HCT116 (cell line): ENCODE measurements around the gene RNF8. TPM values are rescaled to one million over a fixed set of nuclear protein-coding genes. Genes with fewer than 3 reads are reported as not detected.
A peak's percentile ranks its signal among the peaks of the same experiment; 100 is the strongest.

Source experiments
- ATAC-seq: fragments of 200-7000 bp; cut with Tn5 transposase; 2 replicates; pipeline ENCODE4 v1.9.1; 2020; ENCODE audit warnings: mild to moderate bottlenecking, moderate library complexity
- BruUV-seq: library from RNA; stranded (reverse); fragments of 400-500 nt; replicated peaks from 2 replicates; lab custom pipeline; 2021; lab: Mats Ljungman, UMichigan
- CTCF ChIA-PET: fragments of 300-600 bp; sonication (Branson Sonifier 250); formaldehyde crosslinking; loops from one replicate; lab custom pipeline; 2021; ENCODE audit warnings: antibody characterized with exemption; lab: Charles Lee
- POLR2A ChIA-PET: fragments of 300-600, 350-600 bp; sonication (Branson Sonifier 250); formaldehyde crosslinking; loops from one replicate; lab custom pipeline; 2021; ENCODE audit warnings: antibody characterized with exemption; lab: Charles Lee
- RAD21 ChIA-PET, 2 experiments: fragments of 300-600 bp; sonication (Branson Sonifier 250); formaldehyde crosslinking; loops; one replicate each; lab custom pipeline; 2023; ENCODE audit warnings: low total read pairs in 2 of 2; ENCODE audit not compliant: uncharacterized antibody in 2 of 2, unreplicated experiment in 2 of 2, low non-redundant PET in 1 of 2; lab: Charles Lee
- DNase-seq: peaks from one replicate; pipeline ENCODE4 v3.0.0-alpha.2; 2010; ENCODE audit warnings: low read depth, low spot score
- H2AFZ ChIP-seq: fragments of 200-600 bp; shearing (Covaris generic), sonication (generic); 2 replicates; pipeline ENCODE4 v1.6.1; 2017; ENCODE audit warnings: low read depth, mixed run types, mixed read lengths, antibody characterized with exemption, low read length; ENCODE audit not compliant: poor library complexity, severe bottlenecking
- H3K27ac ChIP-seq: 2 replicates; pipeline ENCODE4 v1.5.1; 2012; ENCODE audit warnings: low read depth, low read length
- H3K27me3 ChIP-seq: fragments of 200-600 bp; sonication (generic); 2 replicates; pipeline ENCODE4 v1.6.1; 2016; ENCODE audit warnings: mixed run types, low read length, mixed read lengths; ENCODE audit not compliant: insufficient read depth
- H3K36me3 ChIP-seq, 2 experiments: fragments of 200-500 bp in 1 of 2; fragments of 200-600 bp in 1 of 2; sonication (Bioruptor generic) in 1 of 2; sonication (generic) in 1 of 2; 2 replicates each; pipeline versions ENCODE4 v1.5.1 to v1.6.1; 2014 to 2016; ENCODE audit warnings: low read length in 2 of 2, inconsistent platforms in 1 of 2, mixed read lengths in 1 of 2, mixed run types in 1 of 2; ENCODE audit not compliant: insufficient read depth in 2 of 2, control insufficient read depth in 1 of 2
- H3K4me1 ChIP-seq, 2 experiments: fragments of 200-600 bp in 1 of 2; sonication (generic) in 1 of 2; 2 replicates each; pipeline versions ENCODE4 v1.5.1 to v1.6.1; 2012 to 2017; ENCODE audit warnings: low read length in 2 of 2, inconsistent platforms in 1 of 2, mild to moderate bottlenecking in 1 of 2, mixed read lengths in 1 of 2, mixed run types in 1 of 2, moderate library complexity in 1 of 2; ENCODE audit not compliant: insufficient read depth in 2 of 2, control insufficient read depth in 1 of 2
- H3K4me2 ChIP-seq: fragments of 200-600 bp; sonication (generic); 2 replicates; pipeline ENCODE4 v1.6.1; 2017; ENCODE audit warnings: mixed run types, low read length, mixed read lengths
- H3K4me3 ChIP-seq, 2 experiments: fragments of 200-600 bp in 1 of 2; sonication (generic) in 1 of 2; replicated peaks in 1 of 2; 2 replicates each; pipeline ENCODE4 v1.5.1; 2011 to 2016; ENCODE audit warnings: low read length in 2 of 2, control low read depth in 1 of 2, low read depth in 1 of 2, mild to moderate bottlenecking in 1 of 2, mixed read lengths in 1 of 2, mixed run types in 1 of 2
- H3K79me2 ChIP-seq: fragments of 200-600 bp; sonication (generic); 2 replicates; pipeline ENCODE4 v1.6.1; 2017; ENCODE audit warnings: mild to moderate bottlenecking, mixed run types, low read length, moderate library complexity, mixed read lengths; ENCODE audit not compliant: insufficient read depth
- H3K9ac ChIP-seq: fragments of 200-600 bp; sonication (generic); 2 replicates; pipeline ENCODE4 v1.6.1; 2016; ENCODE audit warnings: low read length, mixed read lengths
- H3K9me2 ChIP-seq: fragments of 200-600 bp; sonication (generic), shearing (Covaris generic); 2 replicates; pipeline ENCODE4 v1.6.1; 2017; ENCODE audit warnings: mixed run types, mild to moderate bottlenecking, moderate library complexity; ENCODE audit not compliant: insufficient read depth
- H3K9me3 ChIP-seq, 2 experiments: fragments of 200-500 bp in 1 of 2; fragments of 200-600 bp in 1 of 2; sonication (Bioruptor generic) in 1 of 2; sonication (generic) in 1 of 2; 2 replicates each; pipeline ENCODE4 v1.6.1; 2014 to 2017; ENCODE audit warnings: low read length in 2 of 2, mixed read lengths in 2 of 2, inconsistent platforms in 1 of 2, low read depth in 1 of 2, mild to moderate bottlenecking in 1 of 2, mixed run types in 1 of 2, moderate library complexity in 1 of 2; ENCODE audit not compliant: control insufficient read depth in 1 of 2, insufficient read depth in 1 of 2
- H4K20me1 ChIP-seq: fragments of 200-600 bp; sonication (generic), shearing (Covaris generic); 2 replicates; pipeline ENCODE4 v1.6.1; 2017; ENCODE audit warnings: mixed run types, mild to moderate bottlenecking, moderate library complexity; ENCODE audit not compliant: insufficient read depth
- CBX3 ChIP-seq: IDR thresholded peaks from 2 replicates; pipeline ENCODE4 v1.6.1; 2012; ENCODE audit warnings: low read depth
- CEBPB ChIP-seq: IDR thresholded peaks from 2 replicates; pipeline ENCODE4 v1.6.1; 2012; ENCODE audit warnings: low read depth
- CTCF ChIP-seq, 3 experiments: fragments of 200-600 bp in 1 of 3; sonication (generic) in 1 of 3; IDR thresholded peaks in 2 of 3; conservative IDR thresholded peaks in 1 of 3; 2 replicates each; pipeline ENCODE4 v1.5.1; 2012 to 2017; ENCODE audit warnings: low read depth in 2 of 3, low read length in 2 of 3, antibody characterized with exemption in 1 of 3, borderline replicate concordance in 1 of 3, control low read depth in 1 of 3, mild to moderate bottlenecking in 1 of 3, mixed read lengths in 1 of 3, mixed run types in 1 of 3, moderate library complexity in 1 of 3; ENCODE audit not compliant: insufficient read depth in 1 of 3
- EGR1 ChIP-seq: IDR thresholded peaks from 2 replicates; pipeline ENCODE4 v1.6.1; 2012; ENCODE audit warnings: low read depth
- ELF1 ChIP-seq: IDR thresholded peaks from 2 replicates; pipeline ENCODE4 v1.6.1; 2012; ENCODE audit warnings: low read depth, borderline replicate concordance
- EZH2 ChIP-seq: fragments of 200-600 bp; sonication (generic); IDR thresholded peaks from 2 replicates; pipeline ENCODE4 v1.6.1; 2017; ENCODE audit warnings: antibody characterized with exemption, mixed run types
- EZH2phosphoT487 ChIP-seq: fragments of 200-600 bp; IDR thresholded peaks from 2 replicates; pipeline ENCODE4 v1.6.1; 2018; ENCODE audit warnings: antibody characterized with exemption, borderline replicate concordance
- FOSL1 ChIP-seq: IDR thresholded peaks from 2 replicates; pipeline ENCODE4 v1.6.1; 2012; ENCODE audit warnings: low read depth
- JUND ChIP-seq: IDR thresholded peaks from 2 replicates; pipeline ENCODE4 v1.6.1; 2012
- POLR2A ChIP-seq: IDR thresholded peaks from 2 replicates; pipeline ENCODE4 v1.7.0; 2011; ENCODE audit warnings: borderline replicate concordance; ENCODE audit not compliant: insufficient read depth, insufficient read length; ENCODE audit errors: extremely low read depth
- POLR2AphosphoS5 ChIP-seq: IDR thresholded peaks from 2 replicates; pipeline ENCODE4 v1.6.1; 2011; ENCODE audit warnings: mild to moderate bottlenecking, low read depth, low read length, moderate library complexity
- RAD21 ChIP-seq: IDR thresholded peaks from 2 replicates; pipeline ENCODE4 v1.6.1; 2012; ENCODE audit warnings: low read depth, mild to moderate bottlenecking
- REST ChIP-seq: IDR thresholded peaks from 2 replicates; pipeline ENCODE4 v1.6.1; 2012; ENCODE audit warnings: low read depth
- SIN3A ChIP-seq: IDR thresholded peaks from 2 replicates; pipeline ENCODE4 v1.6.1; 2012; ENCODE audit warnings: low read depth
- SP1 ChIP-seq: IDR thresholded peaks from 2 replicates; pipeline ENCODE4 v1.6.1; 2012; ENCODE audit warnings: low read depth
- SRF ChIP-seq: IDR thresholded peaks from 2 replicates; pipeline ENCODE4 v1.6.1; 2012; ENCODE audit warnings: low read depth
- TCF7L2 ChIP-seq: IDR thresholded peaks from 2 replicates; pipeline ENCODE4 v1.7.0; 2011; ENCODE audit warnings: borderline replicate concordance, inconsistent platforms; ENCODE audit not compliant: insufficient read depth, insufficient read length; ENCODE audit errors: extremely low read depth
- ZFX ChIP-seq: fragments of 450-650 bp; IDR thresholded peaks from 2 replicates; pipeline ENCODE4 v1.6.1; 2017
- ZNF274 ChIP-seq: fragments of 200-500 bp; sonication (Bioruptor generic); IDR thresholded peaks from 2 replicates; pipeline ENCODE4 v1.6.1; 2014; ENCODE audit warnings: mild to moderate bottlenecking, low read depth, low read length, inconsistent platforms
- intact Hi-C: fragments of 100-400 bp; cut with micrococcal nuclease; formaldehyde crosslinking; loops from 2 replicates; pipeline ENCODE4 v1.10.0; 2022
- total RNA-seq: library from RNA; stranded (reverse); gene quantifications from one replicate; pipeline ENCODE4 v1.2.1, GENCODE V29; 2021; ENCODE audit not compliant: unreplicated experiment
- TF ChIP-seq, protein P1 (sequence below): IDR thresholded peaks from 2 replicates; pipeline ENCODE4 v1.6.1; 2012
- TF ChIP-seq, protein P2 (sequence below): IDR thresholded peaks from 2 replicates; pipeline ENCODE4 v1.6.1; 2012

RNF8 gene
- total RNA-seq, 1 experiment from 2014 or later, result 28.0 TPM

DNA sequence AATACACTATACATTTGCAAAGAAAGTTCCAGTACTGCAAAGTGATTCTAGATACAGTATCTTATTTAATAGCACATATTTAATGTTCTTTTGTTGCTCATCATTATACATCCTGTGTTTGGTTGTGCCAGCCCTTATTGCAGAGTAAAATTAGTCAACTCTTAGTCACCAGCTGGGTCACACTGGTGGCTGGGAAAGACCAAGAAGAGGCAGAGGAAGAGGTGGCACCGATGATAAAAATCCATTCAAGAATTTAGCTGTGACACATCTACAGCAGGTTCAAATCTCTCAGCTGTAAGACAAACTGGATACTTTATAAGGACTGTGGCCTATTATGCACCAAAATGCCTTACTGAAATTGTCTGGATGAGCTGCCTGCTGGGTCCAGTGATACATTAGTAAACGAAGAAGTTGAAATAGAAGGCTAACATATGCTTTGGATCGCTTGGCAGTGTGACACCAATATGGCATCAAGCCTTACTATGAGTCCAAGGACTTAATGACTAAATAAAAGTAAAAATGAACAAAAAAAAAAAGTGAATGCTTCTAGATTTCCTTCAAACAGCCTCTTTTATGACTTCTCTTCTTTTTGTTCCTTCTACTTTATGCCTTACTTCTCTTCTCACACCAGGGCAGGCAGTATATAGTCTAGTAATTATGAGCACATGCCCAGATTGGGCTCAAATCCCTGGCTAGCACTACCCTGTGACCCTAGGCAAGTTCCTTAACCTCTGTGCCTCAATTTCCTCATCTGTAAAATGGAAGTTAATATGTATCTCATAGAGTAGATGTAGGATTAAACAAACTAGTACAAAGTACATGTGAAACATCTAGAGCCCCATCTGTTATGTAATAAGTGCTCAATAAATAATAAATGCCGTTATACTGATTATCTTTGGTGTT lies 29.4 kb upstream of the RNF8 start:
- ATAC-seq (peak; percentile 35; the same call in 1 of the 2 replicates), DNase-seq (peak; percentile 28)
- Histone ChIP-seq H2AFZ (no peak overlapping the region), H3K9me2 (no peaks in the 10 kb centered on the region), H3K27ac (no peak overlapping the region), H3K9ac (no peak overlapping the region), H4K20me1 (no peaks in the 10 kb centered on the region), H3K4me2 (peak overlapping the region; percentile 23), H3K36me3 (peaks cover 0 to 8% of the 10 kb centered on the region in 2 experiments; a peak in 1 of 4 replicates), H3K9me3 (no peaks in the 10 kb centered on the region), H3K4me1 (peaks cover 0 to 22% of the 10 kb centered on the region in 2 experiments; a peak in 2 of 4 replicates), H3K79me2 (no peaks in the 10 kb centered on the region), H3K27me3 (no peaks in the 10 kb centered on the region), H3K4me3 (no peak overlapping the region)
- ChIA-PET CTCF (interaction anchor here (0.6 to 2.0 kb wide), 6 partner anchors 10 to 368 kb away, joined by 3 to 12 read pairs (median 6); no protein-coding TSS in a partner anchor), RAD21 (no interaction called here), POLR2A (no interaction called here)
- no TSS peak for BruUV-seq
- intact Hi-C loops, result loop anchor here (2.0 to 10.0 kb wide), 2 partner anchors 56 to 370 kb away; partner anchors contain the start of gene MDGA1
- no peak for TF ChIP-seq ELF1
- peak; percentile 51 for TF ChIP-seq CEBPB
- TF ChIP-seq POLR2A, result no peak
- TF ChIP-seq, protein P1, sequence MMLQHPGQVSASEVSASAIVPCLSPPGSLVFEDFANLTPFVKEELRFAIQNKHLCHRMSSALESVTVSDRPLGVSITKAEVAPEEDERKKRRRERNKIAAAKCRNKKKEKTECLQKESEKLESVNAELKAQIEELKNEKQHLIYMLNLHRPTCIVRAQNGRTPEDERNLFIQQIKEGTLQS, result 0 out of 2 replicates have a peak, but pooled peaks have one; percentile 8
- TF ChIP-seq FOSL1, result peak; percentile 84
- TF ChIP-seq ZFX, result no peak
- no peak for TF ChIP-seq RAD21
- TF ChIP-seq CBX3, result 0 out of 2 replicates have a peak, but pooled peaks have one; percentile 11
- no peak for TF ChIP-seq CTCF (IDR thresholded peaks at IDR 0.05 in 2 of 3, conservative IDR thresholded peaks at IDR 0.05 in 1 of 3; ENCODE audit: borderline replicate concordance in 1 of 3, insufficient read depth in 1 of 3, low read depth in 2 of 3, low read length in 2 of 3)
- peak; percentile 66; the same call in 1 of the 2 replicates for TF ChIP-seq SRF
- TF ChIP-seq EGR1, result no peak
- TF ChIP-seq POLR2AphosphoS5, result no peak
- TF ChIP-seq EZH2, result no peak
- peak; percentile 63 for TF ChIP-seq JUND
- no peak for TF ChIP-seq TCF7L2
- TF ChIP-seq SIN3A, result no peak
- TF ChIP-seq SP1, result peak; percentile 65
- TF ChIP-seq, protein P2, sequence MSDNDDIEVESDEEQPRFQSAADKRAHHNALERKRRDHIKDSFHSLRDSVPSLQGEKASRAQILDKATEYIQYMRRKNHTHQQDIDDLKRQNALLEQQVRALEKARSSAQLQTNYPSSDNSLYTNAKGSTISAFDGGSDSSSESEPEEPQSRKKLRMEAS, result no peak
- no peak for TF ChIP-seq EZH2phosphoT487
- no peak for TF ChIP-seq REST
- TF ChIP-seq ZNF274, result no peak
